Prostate gland (tissue), 2 donors: ENCODE data around the gene INPP5D.

Experiments
- POLR2A ChIP-seq: fragments of 450-650 bp; IDR thresholded peaks from one replicate; pipeline ENCODE4 v1.6.1; 2016; ENCODE audit warnings: antibody characterized with exemption, mild to moderate bottlenecking
- TF ChIP-seq, protein P1 (sequence below), 4 experiments: fragments of 200-600 bp in 2 of 4; fragments of 450-650 bp in 2 of 4; sonication (generic) in 2 of 4; IDR thresholded peaks; 1 replicate in 3 of 4; 2 replicates in 1 of 4; pipeline ENCODE4 v1.5.1; 2016 to 2019; ENCODE audit warnings: antibody characterized with exemption in 4 of 4, mild to moderate bottlenecking in 2 of 4, moderate library complexity in 2 of 4

DNA sequence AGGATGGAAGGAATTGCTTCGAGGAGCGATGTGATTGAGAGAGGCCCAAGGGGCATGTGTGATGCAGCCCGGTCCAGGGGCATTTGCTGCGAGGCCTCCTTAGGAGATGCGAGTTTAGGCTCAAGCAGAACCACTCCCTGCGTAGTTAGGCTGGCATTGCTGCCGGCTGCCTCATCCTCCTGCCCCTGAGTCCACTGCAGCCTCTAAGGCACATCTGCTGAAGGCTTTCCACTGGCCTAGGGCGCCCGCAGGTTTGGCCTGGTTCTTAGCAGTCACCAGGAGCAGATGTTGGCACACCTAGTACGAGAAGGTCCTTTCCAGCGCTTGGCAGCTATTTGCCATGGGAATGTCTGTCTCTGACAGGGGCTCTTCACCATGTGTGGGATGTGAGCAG, 20.7 kb downstream of the INPP5D start:
- no peak for TF ChIP-seq POLR2A
- TF ChIP-seq, protein P1, sequence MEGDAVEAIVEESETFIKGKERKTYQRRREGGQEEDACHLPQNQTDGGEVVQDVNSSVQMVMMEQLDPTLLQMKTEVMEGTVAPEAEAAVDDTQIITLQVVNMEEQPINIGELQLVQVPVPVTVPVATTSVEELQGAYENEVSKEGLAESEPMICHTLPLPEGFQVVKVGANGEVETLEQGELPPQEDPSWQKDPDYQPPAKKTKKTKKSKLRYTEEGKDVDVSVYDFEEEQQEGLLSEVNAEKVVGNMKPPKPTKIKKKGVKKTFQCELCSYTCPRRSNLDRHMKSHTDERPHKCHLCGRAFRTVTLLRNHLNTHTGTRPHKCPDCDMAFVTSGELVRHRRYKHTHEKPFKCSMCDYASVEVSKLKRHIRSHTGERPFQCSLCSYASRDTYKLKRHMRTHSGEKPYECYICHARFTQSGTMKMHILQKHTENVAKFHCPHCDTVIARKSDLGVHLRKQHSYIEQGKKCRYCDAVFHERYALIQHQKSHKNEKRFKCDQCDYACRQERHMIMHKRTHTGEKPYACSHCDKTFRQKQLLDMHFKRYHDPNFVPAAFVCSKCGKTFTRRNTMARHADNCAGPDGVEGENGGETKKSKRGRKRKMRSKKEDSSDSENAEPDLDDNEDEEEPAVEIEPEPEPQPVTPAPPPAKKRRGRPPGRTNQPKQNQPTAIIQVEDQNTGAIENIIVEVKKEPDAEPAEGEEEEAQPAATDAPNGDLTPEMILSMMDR (IDR thresholded peaks at IDR 0.05): no peak
